MM.1S (cell line): ENCODE data around the gene HYKK.

Experiments used
- DNase-seq: peaks from one replicate; pipeline ENCODE4 v3.0.0-alpha.2; 2015
- H2AFZ ChIP-seq: fragments of 300-600 bp; sonication (generic); 2 replicates; pipeline ENCODE4 v1.6.0; 2016; ENCODE audit warnings: antibody characterized with exemption, low read length
- H3F3A ChIP-seq: fragments of 300-600 bp; sonication (generic); 2 replicates; pipeline ENCODE4 v1.6.1; 2016; ENCODE audit warnings: mild to moderate bottlenecking, antibody characterized with exemption, low read length, moderate library complexity, mixed read lengths; ENCODE audit not compliant: insufficient read depth
- H3K27ac ChIP-seq: fragments of 300-600 bp; sonication (generic); 2 replicates; pipeline ENCODE4 v1.5.1; 2016; ENCODE audit warnings: mild to moderate bottlenecking, low read length
- H3K27me3 ChIP-seq: fragments of 300-600 bp; sonication (generic); replicated peaks from 2 replicates; pipeline ENCODE4 v1.6.0; 2016; ENCODE audit warnings: low read length; ENCODE audit not compliant: insufficient read depth
- H3K36me3 ChIP-seq: fragments of 300-600 bp; sonication (generic); replicated peaks from 2 replicates; pipeline ENCODE4 v1.6.1; 2016; ENCODE audit warnings: mild to moderate bottlenecking, low read length, mixed read lengths; ENCODE audit not compliant: insufficient read depth
- H3K4me1 ChIP-seq: fragments of 300-600 bp; sonication (generic); 2 replicates; pipeline ENCODE4 v1.6.1; 2016; ENCODE audit warnings: low read length, mixed read lengths
- H3K4me2 ChIP-seq: fragments of 300-600 bp; sonication (generic); 2 replicates; pipeline ENCODE4 v1.6.0; 2016; ENCODE audit warnings: low read depth, low read length
- H3K4me3 ChIP-seq: fragments of 300-600 bp; sonication (generic); 2 replicates; pipeline ENCODE4 v1.5.1; 2016; ENCODE audit warnings: low read length, mixed read lengths
- H3K79me2 ChIP-seq: fragments of 300-600 bp; sonication (generic); 2 replicates; pipeline ENCODE4 v1.6.1; 2016; ENCODE audit warnings: mixed run types, low read length, mixed read lengths
- H3K9ac ChIP-seq: fragments of 300-600 bp; sonication (generic); 2 replicates; pipeline ENCODE4 v1.6.1; 2016; ENCODE audit warnings: low read length, mixed read lengths
- H3K9me2 ChIP-seq: fragments of 300-600 bp; sonication (generic); replicated peaks from 2 replicates; pipeline ENCODE4 v1.6.1; 2016; ENCODE audit warnings: mild to moderate bottlenecking, low read length, mixed read lengths; ENCODE audit not compliant: insufficient read depth
- H3K9me3 ChIP-seq: fragments of 300-600 bp; sonication (generic); replicated peaks from 2 replicates; pipeline ENCODE4 v1.6.1; 2016; ENCODE audit warnings: mild to moderate bottlenecking, low read length, mixed read lengths; ENCODE audit not compliant: insufficient read depth
- H4K20me1 ChIP-seq: fragments of 300-600 bp; sonication (generic); 2 replicates; pipeline ENCODE4 v1.6.1; 2016; ENCODE audit warnings: mild to moderate bottlenecking, low read length, moderate library complexity, mixed read lengths; ENCODE audit not compliant: insufficient read depth
- CTCF ChIP-seq: fragments of 300-600 bp; sonication (generic); IDR thresholded peaks from 2 replicates; pipeline ENCODE4 v1.5.1; 2016; ENCODE audit warnings: antibody characterized with exemption, low read length, mixed read lengths
- EZH2 ChIP-seq: fragments of 300-600 bp; sonication (generic); optimal IDR thresholded peaks from 2 replicates; pipeline ENCODE3; 2017; ENCODE audit warnings: low read depth, mild to moderate bottlenecking, antibody characterized with exemption, low read length, mixed read lengths
- EZH2phosphoT487 ChIP-seq: fragments of 300-600 bp; sonication (generic); IDR thresholded peaks from 2 replicates; pipeline ENCODE4 v1.6.1; 2018; ENCODE audit warnings: antibody characterized with exemption, low read length

Gene HYKK

GRCh38 chr15:78502641-78503040, 4.7 kb upstream of the HYKK start:
- Histone ChIP-seq H3K4me1 (no peaks in the 10 kb centered on the region), H3K4me2 (no peak overlapping the region), H3K27me3 (no peaks in the 10 kb centered on the region), H3K9me2 (no peaks in the 10 kb centered on the region), H3K9ac (no peak overlapping the region), H3K36me3 (0 out of 2 replicates have a peak, but pooled peaks cover 3% of the 10 kb centered on the region), H2AFZ (no peak overlapping the region), H3F3A (peaks cover 13% of the 10 kb centered on the region; the same call in 1 of the 2 replicates), H3K27ac (no peak overlapping the region), H4K20me1 (no peaks in the 10 kb centered on the region), H3K9me3 (no peaks in the 10 kb centered on the region), H3K4me3 (no peak overlapping the region), H3K79me2 (no peaks in the 10 kb centered on the region)
- TF ChIP-seq EZH2phosphoT487 (no peak), EZH2 (no peak), CTCF (no peak)
- DNase-seq = no peak

GRCh38 chr15:78507831-78508160, 419 bp downstream of the HYKK start:
- no peaks in the 10 kb centered on the region for H3K36me3 ChIP-seq
- H3F3A ChIP-seq = peaks cover 23% of the 10 kb centered on the region
- H3K9me3 ChIP-seq = no peaks in the 10 kb centered on the region
- no peaks in the 10 kb centered on the region for H3K9me2 ChIP-seq
- no peaks in the 10 kb centered on the region for H3K27me3 ChIP-seq
- peak overlapping the region; percentile 89 for H2AFZ ChIP-seq
- peaks cover 12% of the 10 kb centered on the region for H3K79me2 ChIP-seq
- peak overlapping the region; percentile 95 for H3K4me2 ChIP-seq
- H4K20me1 ChIP-seq = no peaks in the 10 kb centered on the region
- DNase-seq = no peak
- TF ChIP-seq CTCF (no peak), EZH2 (no peak), EZH2phosphoT487 (no peak)
- H3K27ac ChIP-seq = peak overlapping the region; percentile 17; the same call in 1 of the 2 replicates
- peak overlapping the region; percentile 50 for H3K9ac ChIP-seq
- H3K4me3 ChIP-seq = peak overlapping the region; percentile 70
- H3K4me1 ChIP-seq = peaks cover 13% of the 10 kb centered on the region

DNA sequence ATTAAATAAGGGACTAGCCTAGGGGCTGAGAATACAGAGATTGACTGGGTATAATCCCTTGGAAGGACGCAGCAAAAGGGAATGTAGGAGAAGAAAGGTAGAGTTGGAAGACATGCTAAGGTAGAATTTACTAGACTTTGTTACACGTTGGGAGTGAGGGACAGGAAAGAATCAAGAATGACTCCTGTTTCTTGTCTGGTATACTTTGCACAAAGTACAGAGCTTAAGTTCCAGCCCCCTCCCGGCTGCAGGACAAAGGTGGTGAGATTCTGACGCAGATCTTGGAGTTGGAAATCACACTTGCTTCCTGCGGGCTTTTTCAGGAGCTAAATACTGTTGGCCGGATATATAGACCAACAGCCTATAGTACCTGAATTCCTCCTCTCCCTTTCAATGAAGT, 895 bp downstream of the HYKK start:
- peak overlapping the region; percentile 17; the same call in 1 of the 2 replicates for H3K27ac ChIP-seq
- TF ChIP-seq CTCF (no peak), EZH2phosphoT487 (no peak), EZH2 (no peak)
- H3K4me3 ChIP-seq = peak overlapping the region; percentile 70
- H3F3A ChIP-seq = peaks cover 23% of the 10 kb centered on the region
- H3K4me1 ChIP-seq = peaks cover 13% of the 10 kb centered on the region
- H3K79me2 ChIP-seq = peaks cover 12% of the 10 kb centered on the region
- no peaks in the 10 kb centered on the region for H3K27me3 ChIP-seq
- no peaks in the 10 kb centered on the region for H3K36me3 ChIP-seq
- no peak for DNase-seq
- H3K9me2 ChIP-seq = no peaks in the 10 kb centered on the region
- no peaks in the 10 kb centered on the region for H4K20me1 ChIP-seq
- H2AFZ ChIP-seq = peak overlapping the region; percentile 89
- H3K9me3 ChIP-seq = no peaks in the 10 kb centered on the region
- peak overlapping the region; percentile 50 for H3K9ac ChIP-seq
- H3K4me2 ChIP-seq = peak overlapping the region; percentile 95
